K562 (cell line): ENCODE measurements around the gene SMIM8. TPM values are rescaled to one million over a fixed set of nuclear protein-coding genes. Genes with fewer than 3 reads are reported as not detected.

ENCODE experiments used
- EZH2 ChIP-seq: IDR thresholded peaks from 2 replicates; pipeline ENCODE4 v1.6.1; 2012; ENCODE audit warnings: low read depth, mild to moderate bottlenecking, inconsistent platforms, low read length, borderline replicate concordance
- HSF4 ChIP-seq: fragments of 250-450 bp; sonication (Bioruptor Pico); IDR thresholded peaks from 2 replicates; pipeline ENCODE4 v2.1.2; 2022; ENCODE audit warnings: mild to moderate bottlenecking, moderate library complexity, borderline replicate concordance
- PKNOX1 ChIP-seq: fragments of 450-650 bp; IDR thresholded peaks from 2 replicates; pipeline ENCODE4 v1.6.1; 2016
- RBBP5 ChIP-seq: fragments of 200-600 bp; sonication (generic); IDR thresholded peaks from 2 replicates; pipeline ENCODE4 v1.6.1; 2012; ENCODE audit warnings: borderline replicate concordance, mild to moderate bottlenecking, low read length, control low read depth, inconsistent platforms; ENCODE audit not compliant: insufficient read depth, poor library complexity, severe bottlenecking
- ZNF592 ChIP-seq: fragments of 450-650 bp; IDR thresholded peaks from 2 replicates; pipeline ENCODE4 v1.6.1; 2017; ENCODE audit warnings: antibody characterized with exemption, mild to moderate bottlenecking
- ZNF76 ChIP-seq: fragments of 250-450 bp; sonication (Bioruptor Pico); IDR thresholded peaks from 2 replicates; pipeline ENCODE4 v1.4.0; 2020; ENCODE audit warnings: mild to moderate bottlenecking, moderate library complexity, borderline replicate concordance
- polyA plus RNA-seq, 8 experiments: library from polyadenylated mRNA; depleted of rRNA in 4 of 8; stranded (reverse) in 5 of 8; unstranded in 3 of 8; fragments of >200 nt; fragmentation: Nextera tagmentation in 2 of 8; fragmentation: Illumina TruSeq in 1 of 8; extraction: Ambion mirVana in 2 of 8; extraction: Trizol in 1 of 8; gene quantifications; 2 replicates each; pipeline versions ENCODE4 v1.2.1 to v1.2.3, GENCODE V29; 2011 to 2014; ENCODE audit warnings: inconsistent platforms in 1 of 8, missing spikeins in 1 of 8
- total RNA-seq, 7 experiments: library from RNA; depleted of rRNA in 6 of 7; stranded (reverse); fragments of >200 nt in 6 of 7; fragmentation: Illumina TruSeq in 2 of 7; extraction: Trizol in 2 of 7; gene quantifications; 2 replicates each; pipeline versions ENCODE4 v1.2.1 to v1.2.3, GENCODE V29; 2011 to 2021; ENCODE audit warnings: low replicate concordance in 1 of 7

SMIM8 gene
- total and polyA plus RNA-seq, 9 of the 15 experiments (the other 6 are each of a cell fraction or from before 2014, with no cell fraction given) = 8.3 to 53.7 (median 15.1) TPM

GRCh38 chr6:87350516-87350915 lies 28.1 kb downstream of the SMIM8 start (continued):
- TF ChIP-seq ZNF592 = no peak
- no peak for TF ChIP-seq EZH2
- no peak for TF ChIP-seq HSF4 (CRISPR knock-in tag)
- TF ChIP-seq RBBP5 = no peak
- TF ChIP-seq PKNOX1 = no peak
- TF ChIP-seq ZNF76 (CRISPR knock-in tag) = no peak
